Gastroesophageal sphincter (tissue), 4 donors: ENCODE results near the gene MSANTD7. TPM values are rescaled to one million over a fixed set of nuclear protein-coding genes. Genes with fewer than 3 reads are reported as not detected.

Experiments used
- ATAC-seq: fragments of 150-250 bp; one replicate; pipeline ENCODE4 v1.9.1; 2016; ENCODE audit warnings: mild to moderate bottlenecking, moderate library complexity
- H3K27ac ChIP-seq, 4 donors: fragments of 200-600 bp; sonication (generic) in 3 of 4; 1 replicate in 3 of 4; 2 replicates in 1 of 4; pipeline ENCODE4 v1.5.1; 2016 to 2019
- H3K27me3 ChIP-seq: fragments of 200-600 bp; sonication (generic); one replicate; pipeline ENCODE4 v1.5.1; 2019
- H3K36me3 ChIP-seq, 2 donors: fragments of 200-600 bp; sonication (generic); one replicate each; pipeline ENCODE4 v1.5.1; 2019; ENCODE audit warnings: control low read depth in 1 of 2
- H3K4me1 ChIP-seq, 3 donors: fragments of 200-600 bp; sonication (generic); 1 replicate in 2 of 3; 2 replicates in 1 of 3; pipeline ENCODE4 v1.5.1; 2016 to 2019; ENCODE audit warnings: control low read depth in 2 of 3
- H3K4me3 ChIP-seq, 2 donors: fragments of 200-600 bp; sonication (generic); one replicate each; pipeline ENCODE4 v1.5.1; 2019; ENCODE audit warnings: mild to moderate bottlenecking in 1 of 2, moderate library complexity in 1 of 2
- H3K9me3 ChIP-seq, 3 donors: fragments of 200-600 bp; sonication (generic); one replicate each; pipeline ENCODE4 v1.5.1; 2017 to 2019; ENCODE audit warnings: control low read depth in 2 of 3
- CTCF ChIP-seq, 4 experiments: fragments of 200-600 bp in 2 of 4; fragments of 450-650 bp in 2 of 4; sonication (generic) in 1 of 4; IDR thresholded peaks; one replicate each; pipeline ENCODE4 v1.5.1; 2017 to 2019; ENCODE audit warnings: antibody characterized with exemption in 4 of 4, mild to moderate bottlenecking in 2 of 4, moderate library complexity in 2 of 4
- EP300 ChIP-seq: sonication (generic); formaldehyde crosslinking; IDR thresholded peaks from one replicate; pipeline ENCODE4 v1.6.1; 2017; ENCODE audit warnings: antibody characterized with exemption, mild to moderate bottlenecking
- POLR2A ChIP-seq, 2 donors: fragments of 450-650 bp; IDR thresholded peaks; one replicate each; pipeline ENCODE4 v1.6.1; 2017; ENCODE audit warnings: antibody characterized with exemption in 2 of 2, mild to moderate bottlenecking in 2 of 2, moderate library complexity in 1 of 2
- POLR2AphosphoS5 ChIP-seq: sonication (generic); formaldehyde crosslinking; IDR thresholded peaks from one replicate; pipeline ENCODE4 v1.6.1; 2017; ENCODE audit warnings: antibody characterized with exemption
- WGBS, 2 donors: methylation state at CpG; one replicate each; pipeline ENCODE4 v1.1.5; 2018; ENCODE audit warnings: low coverage in 1 of 2; 5-methylcytosine and 5-hydroxymethylcytosine counted together
- total RNA-seq, 4 donors: library from RNA; depleted of rRNA; stranded (reverse); fragments of >200 nt; gene quantifications; one replicate each; pipeline ENCODE4 v1.1.0, GENCODE V29; 2016

MSANTD7 gene
- 10 to 100 TPM in 3 of 4 donors, 1 to 10 TPM in 1; 8.2 to 15.5 (median 11.6) TPM for total RNA-seq

- TF ChIP-seq POLR2A (IDR thresholded peaks at IDR 0.05), result peak; percentile 72 to 73
- TF ChIP-seq CTCF (IDR thresholded peaks at IDR 0.05), result peak in 3 of 4 experiments; percentile 4 to 37 (median 7)
- peak; percentile 92 for TF ChIP-seq POLR2AphosphoS5
- TF ChIP-seq EP300, result no peak
- Histone ChIP-seq H3K36me3 (peaks cover 0 to 31% of the 10 kb centered on the region in 2 donors), H3K4me1 (peaks cover 0 to 28% (median 11%) of the 10 kb centered on the region in 3 donors), H3K27ac (peak within 1 kb of the TSS; percentile 91 to 99 (median 98)), H3K27me3 (no peaks in the 10 kb centered on the region), H3K9me3 (no peaks in the 10 kb centered on the region), H3K4me3 (peak within 1 kb of the TSS; percentile 83 to 96)
- peak; percentile 98 for ATAC-seq
- 0% methylated on average over 15 to 16 of the region's 72 CpGs for WGBS, 2 donors
Observed at GRCh38 chr10:14837757-14838581, at the start of gene MSANTD7, which contains the start of the genes CDNF and HSPA14. Gene MSANTD7, plus strand, starts transcription at chr10:14838306. Its CDS starts 3,979 bp downstream, at chr10:14842285. Gene CDNF, minus strand, starts transcription at chr10:14838037. Its CDS starts 91 bp downstream, at chr10:14837946. Gene HSPA14, plus strand, starts transcription at chr10:14838306. Its CDS starts 97 bp downstream, at chr10:14838403.

GRCh38 chr10:14798636-14799035 lies 39.5 kb upstream of the MSANTD7 start:
- ATAC-seq, result no peak
- Histone ChIP-seq H3K36me3 (no peaks in the 10 kb centered on the region), H3K9me3 (no peaks in the 10 kb centered on the region), H3K27ac (no peak overlapping the region), H3K4me3 (no peak overlapping the region), H3K4me1 (no peaks in the 10 kb centered on the region), H3K27me3 (no peaks in the 10 kb centered on the region)
- TF ChIP-seq CTCF (IDR thresholded peaks at IDR 0.05) (no peak), POLR2AphosphoS5 (no peak), POLR2A (IDR thresholded peaks at IDR 0.05) (no peak), EP300 (no peak)
- 35 to 62% methylated on average over 5 of the region's 5 CpGs for WGBS, 2 donors

GRCh38 chr10:14800397-14800796 lies 37.7 kb upstream of the MSANTD7 start:
- Histone ChIP-seq H3K27me3 (no peaks in the 10 kb centered on the region), H3K4me1 (no peaks in the 10 kb centered on the region), H3K4me3 (no peak overlapping the region), H3K36me3 (no peaks in the 10 kb centered on the region), H3K27ac (no peak overlapping the region), H3K9me3 (no peaks in the 10 kb centered on the region)
- 44 to 75% methylated on average over 1 of the region's 1 CpG for WGBS, 2 donors
- ATAC-seq, result no peak
- TF ChIP-seq POLR2AphosphoS5 (no peak), CTCF (IDR thresholded peaks at IDR 0.05) (no peak), POLR2A (IDR thresholded peaks at IDR 0.05) (no peak), EP300 (no peak)

- H3K27me3 ChIP-seq, result no peaks in the 10 kb centered on the region
- no peak overlapping the region for H3K4me3 ChIP-seq
- 46 to 48% methylated on average over 3 of the region's 5 CpGs for WGBS, 2 donors
- H3K9me3 ChIP-seq, result no peaks in the 10 kb centered on the region
- no peak overlapping the region for H3K27ac ChIP-seq
- TF ChIP-seq EP300 (no peak), POLR2AphosphoS5 (no peak)
- H3K36me3 ChIP-seq, result no peaks in the 10 kb centered on the region
- no peaks in the 10 kb centered on the region for H3K4me1 ChIP-seq
- peak; percentile 39 for ATAC-seq
Observed at GRCh38 chr10:14801723-14802122, 36.4 kb upstream of the MSANTD7 start.

GRCh38 chr10:14803827-14804226 lies 34.3 kb upstream of the MSANTD7 start:
- no peak for TF ChIP-seq EP300
- TF ChIP-seq POLR2A (IDR thresholded peaks at IDR 0.05), result no peak
- TF ChIP-seq POLR2AphosphoS5, result no peak
- Histone ChIP-seq H3K36me3 (no peaks in the 10 kb centered on the region), H3K4me3 (no peak overlapping the region), H3K27me3 (no peaks in the 10 kb centered on the region), H3K27ac (no peak overlapping the region), H3K9me3 (no peaks in the 10 kb centered on the region), H3K4me1 (no peaks in the 10 kb centered on the region)
- 33 to 80% methylated on average over 1 of the region's 1 CpG for WGBS, 2 donors
- ATAC-seq, result no peak
